RKO (cell line): ENCODE results near the gene SPIN1.

ENCODE experiments used
- DNase-seq: peaks from one replicate; pipeline ENCODE4 v3.0.0-alpha.2; 2016; ENCODE audit warnings: low spot score

Gene SPIN1

GRCh38 chr9:88498880-88499279 is 110.6 kb downstream of the SPIN1 start:
- DNase-seq: no peak

GRCh38 chr9:88501086-88501485 is 112.8 kb downstream of the SPIN1 start:
- no peak for DNase-seq

DNA sequence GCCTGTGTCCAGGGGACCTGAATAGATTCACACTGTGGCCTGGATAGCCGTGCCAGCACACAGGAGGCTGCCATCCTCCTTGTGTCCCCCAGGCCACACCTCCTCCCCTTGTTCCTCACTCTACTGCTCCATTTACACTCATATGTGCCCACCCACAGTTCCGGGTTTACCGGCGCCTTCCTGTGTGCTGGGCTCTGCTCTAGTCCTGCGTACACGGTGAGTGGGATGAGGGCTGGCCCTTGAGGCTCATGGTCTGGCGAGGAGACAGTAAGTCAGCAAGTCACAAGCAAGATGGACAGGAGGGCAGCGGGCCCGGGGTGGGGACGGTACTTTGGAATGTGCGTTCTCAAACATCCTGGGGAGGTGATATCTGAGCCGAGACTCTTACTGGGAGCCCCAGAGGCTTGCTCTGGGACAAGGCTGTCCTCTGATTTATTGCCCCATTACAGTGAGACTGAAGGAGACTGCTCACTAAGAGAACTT is 114.3 kb downstream of the SPIN1 start:
- DNase-seq: no peak

DNA sequence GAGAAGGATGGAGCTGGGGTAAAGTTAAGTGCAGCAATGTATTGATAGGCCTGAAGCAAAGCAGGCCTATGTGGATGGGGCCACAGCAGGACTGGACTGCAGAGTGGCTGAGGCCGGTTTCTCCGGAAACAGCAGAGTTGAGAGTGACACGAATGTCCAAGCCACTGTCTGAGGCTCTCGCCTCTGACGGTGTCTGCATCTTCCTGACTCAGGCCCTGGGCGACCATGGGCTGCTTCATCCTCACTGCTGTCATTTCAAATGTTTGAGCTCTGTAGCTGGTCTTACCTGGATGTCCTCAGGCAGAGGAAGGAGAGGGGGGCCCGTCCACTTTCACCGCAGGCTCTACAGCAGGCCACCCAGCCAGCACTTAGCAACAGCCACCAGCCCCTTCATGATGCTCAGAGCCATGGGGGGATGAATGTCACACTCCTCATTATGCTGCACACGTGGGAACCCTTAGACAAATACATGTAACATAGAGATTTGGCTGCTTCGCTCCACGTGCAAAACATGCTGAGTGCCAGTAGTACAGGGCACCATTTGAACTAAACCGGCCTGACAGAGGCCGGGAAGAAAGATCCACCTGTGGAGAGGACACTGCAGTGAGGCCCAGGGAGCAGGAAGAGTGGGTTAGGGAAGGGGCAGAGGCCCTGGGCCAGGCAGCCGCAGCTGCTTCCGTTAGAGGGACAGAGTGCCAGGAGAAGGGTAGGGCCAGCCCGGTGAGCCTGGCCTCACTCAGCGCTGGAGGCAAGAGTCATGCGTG is 115.0 kb downstream of the SPIN1 start:
- DNase-seq: no peak

DNA sequence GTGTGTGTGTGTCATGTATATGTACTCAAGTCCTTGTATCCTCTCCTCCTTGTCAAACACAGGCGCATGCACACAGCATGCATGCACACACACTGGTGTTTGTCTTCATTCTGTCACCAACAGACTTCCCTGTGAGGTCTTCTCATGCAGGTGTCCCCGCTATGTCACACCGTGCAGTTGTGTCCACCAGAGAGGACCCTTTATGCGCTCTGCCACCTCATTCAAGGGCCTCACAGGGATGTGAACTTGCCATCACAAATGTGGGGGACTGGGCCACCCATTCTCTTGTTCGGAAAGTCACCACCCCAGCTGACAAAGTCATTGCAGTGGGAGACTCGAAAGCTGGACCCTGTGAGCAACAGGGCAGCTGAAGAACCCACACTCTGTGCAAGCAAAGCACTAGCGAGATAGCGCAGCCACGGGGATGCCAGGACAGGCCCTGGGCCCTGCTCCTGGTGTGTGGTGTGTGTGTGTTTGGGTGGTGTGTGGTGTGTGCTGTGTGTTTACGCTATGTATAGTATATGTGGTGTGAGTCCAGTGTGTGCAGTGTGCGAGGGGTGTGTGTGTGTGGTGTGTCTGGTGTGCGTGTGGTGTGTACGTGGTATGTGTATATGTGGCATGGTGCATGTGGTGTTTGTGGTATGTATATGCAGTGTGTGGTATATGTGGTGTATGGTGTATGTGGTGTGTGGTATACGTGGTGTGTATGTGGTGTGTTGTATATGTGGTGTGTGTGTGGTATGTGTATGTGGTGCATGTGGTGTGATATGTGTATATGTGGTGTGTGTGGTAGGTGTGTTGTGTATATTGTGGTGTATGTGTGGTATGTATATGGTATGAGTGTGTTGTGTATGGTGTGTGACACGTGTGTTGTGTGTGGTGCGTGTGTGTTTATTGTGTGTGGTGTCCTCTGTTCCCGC is 115.9 kb downstream of the SPIN1 start:
- DNase-seq: no peak

- DNase-seq: no peak
These were observed 120.1 kb downstream of the SPIN1 start for GRCh38 chr9:88508326-88508725.

DNA sequence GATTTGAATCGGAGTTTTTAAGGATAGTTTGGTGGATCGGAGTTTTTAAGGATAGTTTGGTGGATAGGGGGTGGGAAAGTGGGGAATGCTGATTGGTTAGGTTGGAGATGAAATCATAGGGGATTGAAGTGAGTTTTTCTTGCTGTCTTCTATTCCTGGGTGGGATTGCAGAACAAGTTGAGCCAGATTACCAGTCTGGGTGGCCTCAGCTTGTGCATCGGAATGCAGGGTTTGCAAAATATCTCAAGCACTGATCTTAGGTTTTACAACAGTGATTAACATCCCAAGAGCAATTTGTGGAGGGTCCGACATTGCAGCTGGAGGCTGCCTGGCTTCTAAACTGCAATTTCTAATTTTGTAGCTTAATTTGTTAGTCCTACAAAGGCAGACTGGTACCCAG is 123.7 kb downstream of the SPIN1 start:
- DNase-seq: no peak

- DNase-seq: no peak
These were observed 126.0 kb downstream of the SPIN1 start for GRCh38 chr9:88514247-88514646.

DNA sequence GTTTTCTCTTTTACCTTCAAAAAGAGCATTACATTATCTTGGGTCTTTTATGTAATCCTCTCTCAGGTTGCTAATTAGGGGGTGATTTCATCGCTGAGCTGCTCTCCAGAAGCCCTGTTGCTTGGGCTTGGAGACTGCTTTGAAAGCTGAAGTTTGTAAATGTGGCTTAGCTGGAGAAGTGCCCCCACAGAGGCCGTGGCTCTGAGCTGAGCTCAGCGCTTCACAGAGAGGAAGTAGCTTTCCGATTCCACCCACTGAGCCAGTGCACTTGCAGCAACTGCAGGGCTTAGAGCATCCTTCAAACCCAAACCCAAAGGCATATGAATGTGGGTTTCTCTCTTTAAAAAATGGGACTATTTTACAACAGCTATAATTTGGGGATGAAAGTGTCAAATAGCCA is 133.1 kb downstream of the SPIN1 start:
- DNase-seq: no peak

GRCh38 chr9:88522360-88522759 is 134.1 kb downstream of the SPIN1 start:
- DNase-seq: no peak

GRCh38 chr9:88523056-88523455 is 134.8 kb downstream of the SPIN1 start:
- peak; percentile 21 for DNase-seq

DNA sequence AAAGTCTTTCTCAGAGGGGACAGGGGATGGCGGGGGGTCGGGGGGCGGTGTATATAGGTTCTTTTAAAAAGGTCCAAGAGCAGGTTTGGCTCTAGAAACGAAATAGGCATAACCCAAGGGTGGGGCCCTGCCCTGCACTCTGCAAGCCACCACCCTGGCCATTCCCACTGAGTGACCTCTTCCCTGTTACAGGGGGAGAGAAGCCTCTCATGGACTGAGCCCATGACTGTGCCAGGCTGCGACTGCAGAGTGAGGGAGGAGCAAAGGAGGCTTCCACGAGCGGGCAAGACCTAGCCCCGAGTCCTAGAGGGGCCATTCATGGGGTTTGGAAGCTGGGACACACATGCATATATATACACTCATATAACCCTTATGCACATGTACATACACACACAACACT is 136.7 kb downstream of the SPIN1 start:
- no peak for DNase-seq

- DNase-seq: no peak
These were observed 139.4 kb downstream of the SPIN1 start for GRCh38 chr9:88527618-88528017.
